Lower leg skin (tissue), 4 donors: Measurements from ENCODE around the gene GPC3. TPM values are rescaled to one million over a fixed set of nuclear protein-coding genes. Genes with fewer than 3 reads are reported as not detected.

Experiments
- DNase-seq, 2 donors: peaks; one replicate each; pipeline ENCODE4 v3.0.0-alpha.2; 2019; ENCODE audit warnings: low spot score in 2 of 2
- H3K4me3 ChIP-seq: fragments of 200-600 bp; sonication (generic); 2 replicates; pipeline ENCODE4 v1.5.1; 2017; ENCODE audit warnings: mild to moderate bottlenecking, low read depth; ENCODE audit not compliant: poor library complexity, severe bottlenecking
- CTCF ChIP-seq, 3 donors: fragments of 450-650 bp; IDR thresholded peaks; one replicate each; pipeline ENCODE4 v1.5.1; 2016; ENCODE audit warnings: antibody characterized with exemption in 3 of 3, mild to moderate bottlenecking in 3 of 3, moderate library complexity in 2 of 3
- POLR2A ChIP-seq, 2 donors: fragments of 450-650 bp; IDR thresholded peaks; one replicate each; pipeline ENCODE4 v1.6.1; 2016 to 2017; ENCODE audit warnings: antibody characterized with exemption in 2 of 2, mild to moderate bottlenecking in 1 of 2, moderate library complexity in 1 of 2
- WGBS, 2 donors: methylation state at CpG; one replicate each; pipeline ENCODE4 v1.1.5; 2018; 5-methylcytosine and 5-hydroxymethylcytosine counted together
- intact Hi-C: fragments of 100-400 bp; cut with DNase I; formaldehyde crosslinking; loops from one replicate; pipeline ENCODE4 v1.15.0; 2023; ENCODE audit warnings: low total_unique reads
- total RNA-seq, 4 donors: library from RNA; depleted of rRNA; stranded (reverse); fragments of >200 nt; gene quantifications; one replicate each; pipeline ENCODE4 v1.1.0, GENCODE V29; 2016

Gene GPC3
- total RNA-seq, 4 donors from 2014 or later, result 10.4 to 24.4 (median 14.7) TPM

DNA sequence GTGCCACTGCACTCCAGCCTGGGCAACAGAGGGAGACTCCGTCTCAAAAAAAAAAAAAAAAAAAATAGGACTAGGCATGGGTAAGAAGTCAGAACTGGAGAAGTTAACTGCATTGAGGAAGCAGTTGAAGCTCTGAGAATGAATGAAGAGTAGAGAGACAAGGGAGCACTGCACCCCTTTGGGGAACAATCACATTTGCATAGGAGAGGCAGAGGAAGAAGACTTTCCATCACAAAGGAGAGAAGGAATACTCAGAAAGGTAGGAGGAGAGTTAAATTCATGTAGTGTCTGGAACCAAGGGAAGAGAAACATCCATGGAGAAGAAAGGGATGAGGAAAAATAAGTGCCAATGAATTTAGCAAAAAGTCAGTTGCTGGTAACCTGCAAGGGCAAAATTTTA lies 72.4 kb downstream of the GPC3 start:
- intact Hi-C loops, result no loop called here
- no peak for DNase-seq
- TF ChIP-seq POLR2A (IDR thresholded peaks at IDR 0.05) (no peak), CTCF (IDR thresholded peaks at IDR 0.05) (no peak)
- H3K4me3 ChIP-seq, result no peak overlapping the region
- 79 to 100% methylated on average over 1 of the region's 1 CpG for WGBS, 2 donors

GRCh38 chrX:133911825-133912495 lies 73.4 kb downstream of the GPC3 start:
- WGBS, 2 donors, result 59 to 83% methylated on average over 4 of the region's 4 CpGs
- H3K4me3 ChIP-seq, result no peak overlapping the region
- no peak for DNase-seq
- TF ChIP-seq POLR2A (IDR thresholded peaks at IDR 0.05), result no peak
- no peak for TF ChIP-seq CTCF (IDR thresholded peaks at IDR 0.05)
- intact Hi-C loops, result no loop called here

GRCh38 chrX:133910539-133910938 lies 74.9 kb downstream of the GPC3 start:
- no peak for DNase-seq
- 73 to 93% methylated on average over 1 of the region's 1 CpG for WGBS, 2 donors
- TF ChIP-seq CTCF (IDR thresholded peaks at IDR 0.05) (no peak), POLR2A (IDR thresholded peaks at IDR 0.05) (no peak)
- no peak overlapping the region for H3K4me3 ChIP-seq
- intact Hi-C loops, result no loop called here

- DNase-seq, result no peak
- intact Hi-C loops, result no loop called here
- TF ChIP-seq POLR2A (IDR thresholded peaks at IDR 0.05) (no peak), CTCF (IDR thresholded peaks at IDR 0.05) (no peak)
- no peak overlapping the region for H3K4me3 ChIP-seq
Measured at GRCh38 chrX:133909888-133910287, 75.5 kb downstream of the GPC3 start.

GRCh38 chrX:133908223-133908955 lies 77.0 kb downstream of the GPC3 start:
- TF ChIP-seq CTCF (IDR thresholded peaks at IDR 0.05), result no peak
- TF ChIP-seq POLR2A (IDR thresholded peaks at IDR 0.05), result no peak
- no peak overlapping the region for H3K4me3 ChIP-seq
- WGBS, 2 donors, result 47 to 77% methylated on average over 3 of the region's 3 CpGs
- intact Hi-C loops, result no loop called here
- DNase-seq, result no peak
